MCF 10A (cell line): ENCODE results near the gene PLXNA3. TPM values are rescaled to one million over a fixed set of nuclear protein-coding genes. Genes with fewer than 3 reads are reported as not detected.

Source experiments
- BruUV-seq: library from RNA; stranded (reverse); fragments of 400-500 nt; replicated peaks from 2 replicates; lab custom pipeline; 2021; lab: Mats Ljungman, UMichigan
- CTCF ChIA-PET: fragments of 300-600 bp; sonication (Branson Sonifier 250); formaldehyde crosslinking; extraction: SDS; loops from one replicate; lab custom pipeline; 2021; ENCODE audit warnings: antibody characterized with exemption, inconsistent platforms; lab: Yijun Ruan, JAX
- POLR2A ChIA-PET: fragments of 300-600, 350-650 bp; sonication (Branson Sonifier 250); formaldehyde crosslinking; extraction: SDS; loops from one replicate; lab custom pipeline; 2020; ENCODE audit warnings: antibody characterized with exemption, inconsistent platforms; lab: Yijun Ruan, JAX
- DNase-seq: peaks from one replicate; pipeline ENCODE4 v3.0.0-alpha.2; 2018; ENCODE audit not compliant: unreplicated experiment
- H3K27ac Mint-ChIP-seq: one replicate; pipeline ENCODE4 v1.8.0; 2022; ENCODE audit warnings: mild to moderate bottlenecking, low read depth, mixed read lengths; ENCODE audit not compliant: unreplicated experiment
- H3K27me3 Mint-ChIP-seq: one replicate; pipeline ENCODE4 v1.8.0; 2022; ENCODE audit warnings: mixed read lengths; ENCODE audit not compliant: insufficient read depth, unreplicated experiment
- H3K36me3 Mint-ChIP-seq: one replicate; pipeline ENCODE4 v1.8.0; 2022; ENCODE audit warnings: mild to moderate bottlenecking, moderate library complexity, mixed read lengths; ENCODE audit not compliant: insufficient read depth, unreplicated experiment
- H3K4me1 Mint-ChIP-seq: one replicate; pipeline ENCODE4 v1.8.0; 2022; ENCODE audit warnings: mixed read lengths; ENCODE audit not compliant: insufficient read depth, unreplicated experiment
- H3K4me3 Mint-ChIP-seq: one replicate; pipeline ENCODE4 v1.8.0; 2022; ENCODE audit warnings: mild to moderate bottlenecking, moderate library complexity, mixed read lengths; ENCODE audit not compliant: unreplicated experiment
- H3K9me3 Mint-ChIP-seq: one replicate; pipeline ENCODE4 v1.8.0; 2022; ENCODE audit warnings: mixed read lengths; ENCODE audit not compliant: unreplicated experiment
- intact Hi-C: fragments of 100-400 bp; cut with micrococcal nuclease; formaldehyde crosslinking; loops from 2 replicates; pipeline ENCODE4 v1.14.1; 2022
- total RNA-seq: library from RNA; stranded (reverse); gene quantifications from 2 replicates; pipeline ENCODE4 v1.2.3, GENCODE V29; 2022
- TF ChIP-seq, protein P1 (sequence below): fragments of 200-600 bp; IDR thresholded peaks from one replicate; pipeline ENCODE4 v1.8.0; 2022; ENCODE audit warnings: antibody characterized with exemption, mild to moderate bottlenecking; ENCODE audit not compliant: unreplicated experiment

Gene PLXNA3
- total RNA-seq, 1 experiment from 2014 or later = 48.0 TPM

DNA sequence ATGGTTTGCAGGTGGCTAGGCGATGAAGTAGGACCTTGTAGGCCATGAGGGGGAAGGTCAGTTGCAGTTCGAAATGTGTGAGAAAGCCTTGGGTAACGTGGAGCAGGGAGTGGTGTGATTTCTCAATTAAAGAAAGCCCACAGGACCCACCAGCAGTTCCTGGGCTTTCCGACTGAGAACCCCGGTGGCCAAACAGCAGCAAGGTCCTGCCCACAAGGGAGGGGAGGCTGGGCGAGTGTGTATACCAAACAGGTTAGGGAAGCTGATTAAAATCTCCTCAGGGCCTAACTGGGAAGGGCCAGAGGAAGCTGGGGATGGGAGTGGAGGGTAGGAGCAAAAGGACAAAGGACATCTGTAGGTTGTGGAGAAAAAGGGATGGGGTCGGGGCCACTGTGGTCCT lies 27.2 kb upstream of the PLXNA3 start:
- no TSS peak for BruUV-seq
- Mint-ChIP-seq H3K4me1 (no peaks in the 10 kb centered on the region), H3K27ac (peak overlapping the region; percentile 61), H3K27me3 (peaks cover 26% of the 10 kb centered on the region), H3K9me3 (no peaks in the 10 kb centered on the region), H3K4me3 (no peak overlapping the region), H3K36me3 (peaks cover 18% of the 10 kb centered on the region)
- ChIA-PET CTCF (interaction anchor here (0.7 to 1.1 kb wide), 2 partner anchors 57 to 331 kb away, joined by 3 to 6 read pairs; no protein-coding TSS in a partner anchor), POLR2A (interaction anchor here (1.0 kb wide), 1 partner anchor 33 kb away, joined by 3 read pairs; the partner anchor contains the start of gene RPL10)
- DNase-seq = no peak
- intact Hi-C loops = no loop called here
- TF ChIP-seq, protein P1, sequence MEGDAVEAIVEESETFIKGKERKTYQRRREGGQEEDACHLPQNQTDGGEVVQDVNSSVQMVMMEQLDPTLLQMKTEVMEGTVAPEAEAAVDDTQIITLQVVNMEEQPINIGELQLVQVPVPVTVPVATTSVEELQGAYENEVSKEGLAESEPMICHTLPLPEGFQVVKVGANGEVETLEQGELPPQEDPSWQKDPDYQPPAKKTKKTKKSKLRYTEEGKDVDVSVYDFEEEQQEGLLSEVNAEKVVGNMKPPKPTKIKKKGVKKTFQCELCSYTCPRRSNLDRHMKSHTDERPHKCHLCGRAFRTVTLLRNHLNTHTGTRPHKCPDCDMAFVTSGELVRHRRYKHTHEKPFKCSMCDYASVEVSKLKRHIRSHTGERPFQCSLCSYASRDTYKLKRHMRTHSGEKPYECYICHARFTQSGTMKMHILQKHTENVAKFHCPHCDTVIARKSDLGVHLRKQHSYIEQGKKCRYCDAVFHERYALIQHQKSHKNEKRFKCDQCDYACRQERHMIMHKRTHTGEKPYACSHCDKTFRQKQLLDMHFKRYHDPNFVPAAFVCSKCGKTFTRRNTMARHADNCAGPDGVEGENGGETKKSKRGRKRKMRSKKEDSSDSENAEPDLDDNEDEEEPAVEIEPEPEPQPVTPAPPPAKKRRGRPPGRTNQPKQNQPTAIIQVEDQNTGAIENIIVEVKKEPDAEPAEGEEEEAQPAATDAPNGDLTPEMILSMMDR = no peak

- no peak overlapping the region for H3K4me3 Mint-ChIP-seq
- no peaks in the 10 kb centered on the region for H3K9me3 Mint-ChIP-seq
- intact Hi-C loops = no loop called here
- DNase-seq = no peak
- POLR2A ChIA-PET = interaction anchor here (1.0 kb wide), 1 partner anchor 34 kb away, joined by 3 read pairs; the partner anchor contains the start of gene RPL10
- H3K36me3 Mint-ChIP-seq = peaks cover 18% of the 10 kb centered on the region
- no peak overlapping the region for H3K27ac Mint-ChIP-seq
- peaks cover 26% of the 10 kb centered on the region for H3K27me3 Mint-ChIP-seq
- no TSS peak for BruUV-seq
- CTCF ChIA-PET = no interaction called here
- TF ChIP-seq, protein P1 = no peak
- H3K4me1 Mint-ChIP-seq = no peaks in the 10 kb centered on the region
Measured at GRCh38 chrX:154431341-154431740, 26.7 kb upstream of the PLXNA3 start.

DNA sequence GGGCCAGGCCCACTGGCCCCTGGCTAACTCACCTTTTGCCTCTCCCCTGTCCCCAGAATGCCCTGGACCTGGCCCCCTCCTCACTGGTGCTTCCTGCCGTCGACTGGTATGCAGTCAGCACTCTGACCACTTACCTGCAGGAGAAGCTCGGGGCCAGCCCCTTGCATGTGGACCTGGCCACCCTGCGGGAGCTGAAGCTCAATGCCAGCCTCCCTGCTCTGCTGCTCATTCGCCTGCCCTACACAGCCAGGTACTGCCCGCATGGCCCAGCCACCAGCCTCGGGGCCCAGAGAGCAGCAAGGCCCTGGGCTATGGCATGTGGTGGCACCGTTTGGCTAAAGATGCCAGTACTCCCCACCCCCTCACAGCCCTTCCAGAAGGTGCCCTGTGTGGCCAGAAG lies 25.9 kb upstream of the PLXNA3 start:
- Mint-ChIP-seq H3K9me3 (no peaks in the 10 kb centered on the region), H3K4me1 (no peaks in the 10 kb centered on the region), H3K36me3 (peaks cover 24% of the 10 kb centered on the region)

GRCh38 chrX:154433605-154434004 lies 24.5 kb upstream of the PLXNA3 start:
- Mint-ChIP-seq H3K27ac (no peak overlapping the region), H3K4me1 (no peaks in the 10 kb centered on the region), H3K36me3 (peaks cover 31% of the 10 kb centered on the region), H3K9me3 (no peaks in the 10 kb centered on the region), H3K27me3 (peaks cover 26% of the 10 kb centered on the region), H3K4me3 (no peak overlapping the region)
- no TSS peak for BruUV-seq
- DNase-seq = no peak
- TF ChIP-seq, protein P1 = no peak
- intact Hi-C loops = no loop called here
- POLR2A ChIA-PET = no interaction called here
- CTCF ChIA-PET = no interaction called here

More for the DNA sequence above, 25.9 kb upstream of the PLXNA3 start:
- no TSS peak for BruUV-seq
- no peak for DNase-seq
- intact Hi-C loops = no loop called here
- Mint-ChIP-seq H3K27me3 (peaks cover 26% of the 10 kb centered on the region), H3K27ac (no peak overlapping the region), H3K4me3 (no peak overlapping the region)
- TF ChIP-seq, protein P1 = no peak
- ChIA-PET CTCF (no interaction called here), POLR2A (no interaction called here)
